Subcutaneous adipose tissue (tissue), 4 donors: ENCODE data around the gene RESP18. TPM values are rescaled to one million over a fixed set of nuclear protein-coding genes. Genes with fewer than 3 reads are reported as not detected.

Source experiments
- CTCF ChIP-seq: fragments of 450-650 bp; IDR thresholded peaks from one replicate; pipeline ENCODE4 v1.5.1; 2016; ENCODE audit warnings: low read depth, mild to moderate bottlenecking, control low read depth, antibody characterized with exemption, moderate library complexity
- total RNA-seq, 4 donors: library from RNA; depleted of rRNA; stranded (reverse); fragments of >200 nt; gene quantifications; one replicate each; pipeline ENCODE4 v1.1.0, GENCODE V29; 2016

RESP18 gene
- total RNA-seq, 4 donors from 2014 or later: not detected

GRCh38 chr2:219302412-219302968 lies 30.1 kb downstream of the RESP18 start:
- TF ChIP-seq CTCF: no peak

GRCh38 chr2:219300022-219300421 lies 32.5 kb downstream of the RESP18 start:
- no peak for TF ChIP-seq CTCF

GRCh38 chr2:219299372-219299760 lies 33.2 kb downstream of the RESP18 start:
- no peak for TF ChIP-seq CTCF

GRCh38 chr2:219298759-219299371 lies 33.7 kb downstream of the RESP18 start:
- TF ChIP-seq CTCF: no peak

- no peak for TF ChIP-seq CTCF
Measured at GRCh38 chr2:219297766-219298456, 34.6 kb downstream of the RESP18 start.

- TF ChIP-seq CTCF: no peak
Measured at GRCh38 chr2:219296631-219297391, 35.7 kb downstream of the RESP18 start.

GRCh38 chr2:219296142-219296541 lies 36.4 kb downstream of the RESP18 start:
- no peak for TF ChIP-seq CTCF
